Nephron progenitor cell (in vitro differentiated cells): ENCODE measurements around the gene PAPOLA.
"Not testable (repeated sequence)": the region's sequence is repeated elsewhere in the genome, so short reads cannot be mapped to it uniquely, and the experiment has no call there.

Experiments used
- DNase-seq: peaks from one replicate; pipeline ENCODE4 v3.0.0; 2021
- H3K27ac Mint-ChIP-seq: 2 replicates; pipeline ENCODE4 v1.8.0; 2021; ENCODE audit warnings: mild to moderate bottlenecking, moderate library complexity, mixed read lengths
- H3K27me3 Mint-ChIP-seq: 2 replicates; pipeline ENCODE4 v1.8.0; 2021; ENCODE audit warnings: mild to moderate bottlenecking, low read depth, mixed read lengths; ENCODE audit not compliant: poor library complexity
- H3K36me3 Mint-ChIP-seq: 2 replicates; pipeline ENCODE4 v1.8.0; 2021; ENCODE audit warnings: low read depth, mixed read lengths
- H3K4me1 Mint-ChIP-seq: 2 replicates; pipeline ENCODE4 v1.8.0; 2021; ENCODE audit warnings: mixed read lengths
- H3K4me3 Mint-ChIP-seq: 2 replicates; pipeline ENCODE4 v1.8.0; 2021; ENCODE audit warnings: mild to moderate bottlenecking, moderate library complexity, mixed read lengths
- H3K9me3 Mint-ChIP-seq: 2 replicates; pipeline ENCODE4 v1.8.0; 2021; ENCODE audit warnings: mild to moderate bottlenecking, moderate library complexity, mixed read lengths
- TF ChIP-seq, protein P1 (sequence below): fragments of 200-600 bp; sonication (generic); IDR thresholded peaks from 2 replicates; pipeline ENCODE4 v1.5.0; 2021; ENCODE audit warnings: antibody characterized with exemption

Gene PAPOLA

DNA sequence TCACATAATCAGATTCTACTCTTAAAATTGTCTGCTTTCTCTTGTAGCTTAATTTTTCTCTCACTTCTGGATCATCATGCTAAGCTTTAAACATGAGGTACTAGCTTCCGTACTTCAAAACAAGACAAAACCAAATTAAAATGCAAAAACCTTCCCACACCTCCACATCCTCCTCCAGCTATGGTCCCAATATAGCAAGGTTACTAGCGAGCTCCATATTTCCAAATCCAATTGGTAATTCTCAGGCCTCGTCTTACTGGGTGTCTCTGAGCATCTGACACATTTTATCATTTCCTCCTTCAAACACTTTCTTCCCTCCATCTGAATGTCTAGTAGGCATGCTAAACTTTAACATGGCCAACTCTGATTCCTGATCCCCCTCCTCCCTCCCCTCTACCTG lies 7.9 kb upstream of the PAPOLA start:
- no peak for DNase-seq
- no peak overlapping the region for H3K27ac Mint-ChIP-seq
- no peaks in the 10 kb centered on the region for H3K9me3 Mint-ChIP-seq
- H3K4me3 Mint-ChIP-seq, result no peak overlapping the region
- peaks cover 19% of the 10 kb centered on the region for H3K27me3 Mint-ChIP-seq
- no peaks in the 10 kb centered on the region for H3K36me3 Mint-ChIP-seq
- H3K4me1 Mint-ChIP-seq, result no peaks in the 10 kb centered on the region
- TF ChIP-seq, protein P1, sequence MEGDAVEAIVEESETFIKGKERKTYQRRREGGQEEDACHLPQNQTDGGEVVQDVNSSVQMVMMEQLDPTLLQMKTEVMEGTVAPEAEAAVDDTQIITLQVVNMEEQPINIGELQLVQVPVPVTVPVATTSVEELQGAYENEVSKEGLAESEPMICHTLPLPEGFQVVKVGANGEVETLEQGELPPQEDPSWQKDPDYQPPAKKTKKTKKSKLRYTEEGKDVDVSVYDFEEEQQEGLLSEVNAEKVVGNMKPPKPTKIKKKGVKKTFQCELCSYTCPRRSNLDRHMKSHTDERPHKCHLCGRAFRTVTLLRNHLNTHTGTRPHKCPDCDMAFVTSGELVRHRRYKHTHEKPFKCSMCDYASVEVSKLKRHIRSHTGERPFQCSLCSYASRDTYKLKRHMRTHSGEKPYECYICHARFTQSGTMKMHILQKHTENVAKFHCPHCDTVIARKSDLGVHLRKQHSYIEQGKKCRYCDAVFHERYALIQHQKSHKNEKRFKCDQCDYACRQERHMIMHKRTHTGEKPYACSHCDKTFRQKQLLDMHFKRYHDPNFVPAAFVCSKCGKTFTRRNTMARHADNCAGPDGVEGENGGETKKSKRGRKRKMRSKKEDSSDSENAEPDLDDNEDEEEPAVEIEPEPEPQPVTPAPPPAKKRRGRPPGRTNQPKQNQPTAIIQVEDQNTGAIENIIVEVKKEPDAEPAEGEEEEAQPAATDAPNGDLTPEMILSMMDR, result no peak

DNA sequence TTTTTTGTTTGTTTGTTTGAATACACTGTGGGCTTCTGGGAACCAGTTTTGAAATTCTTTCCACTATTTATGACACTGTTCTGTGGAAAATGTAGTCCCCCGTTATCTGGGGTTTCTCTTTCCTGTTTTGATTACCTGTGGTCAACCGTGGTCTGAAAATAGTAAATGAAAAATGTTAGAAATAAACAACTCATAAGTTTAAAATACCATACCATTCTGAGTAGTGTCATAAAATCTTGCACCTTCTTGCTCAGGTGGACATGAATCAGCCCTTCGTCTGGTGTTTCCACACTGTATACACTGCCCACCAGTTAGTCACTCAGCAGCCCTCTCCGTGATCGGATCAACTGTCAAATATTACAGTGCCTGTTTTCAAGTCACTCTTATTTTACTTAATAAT lies 5.1 kb upstream of the PAPOLA start:
- peaks cover 8% of the 10 kb centered on the region for H3K4me1 Mint-ChIP-seq
- no peak overlapping the region for H3K27ac Mint-ChIP-seq
- H3K9me3 Mint-ChIP-seq, result no peaks in the 10 kb centered on the region
- peaks cover 15% of the 10 kb centered on the region for H3K27me3 Mint-ChIP-seq
- DNase-seq, result no peak
- TF ChIP-seq, protein P1, result no peak
- H3K4me3 Mint-ChIP-seq, result no peak overlapping the region
- H3K36me3 Mint-ChIP-seq, result no peaks in the 10 kb centered on the region

DNA sequence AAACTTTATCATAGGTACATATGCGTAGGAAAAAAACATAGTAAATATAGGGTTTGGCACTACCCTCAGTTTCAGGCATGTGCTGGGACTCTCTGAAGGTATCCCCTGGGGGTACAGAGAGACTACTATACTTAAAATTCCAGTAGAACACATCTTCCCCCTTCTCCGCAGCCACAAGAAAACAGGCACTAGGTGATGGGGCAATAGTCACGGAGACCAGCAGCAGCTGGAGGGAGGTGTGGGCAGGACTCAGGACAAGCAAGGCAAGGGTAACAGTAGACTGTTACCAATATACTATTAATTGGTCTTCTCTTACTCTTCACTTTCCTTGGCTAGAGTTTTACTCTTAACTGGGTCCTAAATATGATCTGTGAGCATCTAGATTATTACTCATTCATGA lies 4.6 kb upstream of the PAPOLA start:
- Mint-ChIP-seq H3K4me3 (no peak overlapping the region), H3K9me3 (no peaks in the 10 kb centered on the region), H3K4me1 (peaks cover 8% of the 10 kb centered on the region), H3K27me3 (peaks cover 15% of the 10 kb centered on the region), H3K27ac (no peak overlapping the region), H3K36me3 (no peaks in the 10 kb centered on the region)
- TF ChIP-seq, protein P1, result no peak
- DNase-seq, result no peak

DNA sequence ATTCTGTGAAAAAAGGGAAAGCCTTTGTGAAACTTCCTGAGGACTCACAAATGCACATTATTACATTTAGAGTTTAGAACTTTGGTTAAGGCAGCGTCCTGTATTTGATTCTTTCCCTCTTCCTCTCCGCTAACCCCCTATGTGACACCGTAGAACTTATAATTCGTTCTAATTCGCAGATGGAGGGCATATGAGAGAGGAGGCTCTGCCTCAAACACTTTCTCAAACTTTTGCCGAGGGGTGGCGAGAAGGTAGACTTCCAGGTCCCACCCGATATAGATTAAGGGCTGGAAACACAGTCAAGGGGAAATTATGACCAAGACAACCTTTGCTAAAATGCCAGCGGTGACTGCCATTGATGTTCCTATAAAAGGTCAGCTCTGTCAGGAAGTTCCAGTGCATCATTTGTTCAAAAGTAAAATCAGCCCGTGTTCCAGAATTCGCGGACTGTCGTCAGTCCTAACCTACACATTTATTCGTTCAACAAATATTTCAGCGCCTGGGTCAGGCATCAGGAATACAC lies 904 bp upstream of the PAPOLA start:
- H3K36me3 Mint-ChIP-seq, result peaks cover 25% of the 10 kb centered on the region
- peaks cover 30% of the 10 kb centered on the region for H3K4me1 Mint-ChIP-seq
- TF ChIP-seq, protein P1, result no peak
- H3K4me3 Mint-ChIP-seq, result peak overlapping the region; percentile 97
- H3K27me3 Mint-ChIP-seq, result peaks cover 9% of the 10 kb centered on the region
- H3K27ac Mint-ChIP-seq, result peak overlapping the region; percentile 82
- peaks cover 18% of the 10 kb centered on the region for H3K9me3 Mint-ChIP-seq
- DNase-seq, result no peak

DNA sequence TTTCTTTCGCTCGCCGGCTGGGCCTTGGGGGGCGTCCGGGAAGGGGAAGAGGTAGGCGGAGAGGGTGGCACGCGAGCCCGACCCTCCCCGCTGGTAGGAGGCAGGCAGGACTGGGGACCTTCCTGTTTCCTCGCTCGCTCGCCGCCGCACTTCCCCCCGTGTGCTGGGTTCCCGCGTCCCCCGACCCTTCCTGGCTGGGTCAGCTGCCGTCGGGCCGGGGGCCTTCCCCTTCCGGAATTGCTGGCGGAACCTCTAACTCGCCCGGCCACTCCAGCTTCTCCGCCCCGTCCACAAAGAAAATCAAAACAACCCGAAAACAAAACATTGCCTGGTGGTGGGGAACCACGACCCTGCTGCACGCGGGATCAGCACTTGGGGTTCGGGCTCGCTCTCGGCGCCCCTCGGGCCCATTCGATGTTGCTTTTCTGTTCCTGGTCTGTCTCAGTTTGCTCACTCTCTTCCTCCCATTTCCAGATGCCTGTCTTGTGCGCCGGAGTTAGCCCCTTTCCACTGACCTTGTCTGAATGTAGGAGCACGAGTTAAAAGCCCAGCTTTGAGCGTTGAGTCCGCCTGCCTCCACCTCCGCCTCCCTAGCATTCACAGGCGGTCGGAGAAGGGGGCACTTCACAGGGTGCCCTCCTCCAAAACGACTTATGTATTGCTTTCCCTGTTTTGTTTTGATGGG lies 581 bp downstream of the PAPOLA start:
- peaks cover 33% of the 10 kb centered on the region for H3K36me3 Mint-ChIP-seq
- H3K4me1 Mint-ChIP-seq, result peaks cover 30% of the 10 kb centered on the region
- TF ChIP-seq, protein P1, result no peak
- peaks cover 24% of the 10 kb centered on the region for H3K9me3 Mint-ChIP-seq
- H3K4me3 Mint-ChIP-seq, result peak overlapping the region; percentile 97
- peaks cover 5% of the 10 kb centered on the region for H3K27me3 Mint-ChIP-seq
- DNase-seq, result peak; percentile 57
- H3K27ac Mint-ChIP-seq, result peak overlapping the region; percentile 99

DNA sequence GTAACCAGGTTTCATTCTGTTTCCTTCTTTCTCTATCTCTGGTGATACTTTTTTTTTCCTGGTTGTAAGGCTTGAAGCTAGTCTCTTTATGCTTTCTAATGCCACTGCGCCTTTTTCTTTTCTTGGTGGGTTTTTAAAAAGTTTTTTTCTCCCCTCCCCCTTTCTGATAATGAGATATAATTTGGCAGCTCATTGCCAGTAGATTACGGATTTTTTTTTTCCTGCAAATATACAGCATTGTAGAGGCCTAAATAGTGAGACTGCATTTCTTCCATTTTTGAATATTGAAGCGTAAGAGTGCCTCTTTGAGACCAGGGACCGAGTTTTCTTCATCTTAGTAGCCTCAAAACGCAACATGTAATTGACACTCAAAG lies 1.1 kb downstream of the PAPOLA start:
- Mint-ChIP-seq H3K27me3 (peaks cover 2% of the 10 kb centered on the region), H3K4me3 (peak overlapping the region; percentile 97), H3K4me1 (peaks cover 30% of the 10 kb centered on the region), H3K9me3 (peaks cover 30% of the 10 kb centered on the region), H3K27ac (peak overlapping the region; percentile 99), H3K36me3 (peaks cover 39% of the 10 kb centered on the region)
- DNase-seq, result no peak
- TF ChIP-seq, protein P1, result no peak

DNA sequence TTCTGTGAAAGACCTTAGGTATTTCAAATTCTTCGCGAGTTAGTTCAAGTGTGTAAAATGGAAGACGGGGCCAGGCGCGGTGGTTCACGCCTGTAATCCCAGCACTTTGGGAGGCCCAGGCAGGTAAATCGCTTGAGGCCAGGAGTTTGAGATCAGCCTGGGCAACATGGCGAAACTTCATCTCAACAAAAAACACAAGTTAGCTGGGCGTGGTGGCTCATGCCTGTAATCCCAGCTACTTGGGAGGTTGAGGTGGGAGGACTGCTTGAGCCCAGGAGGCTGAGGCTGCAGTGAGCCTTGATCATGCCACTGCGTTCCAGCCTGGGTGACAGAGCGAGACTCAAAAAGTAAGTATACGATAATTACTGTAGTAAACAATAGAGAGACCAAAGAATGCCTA lies 2.2 kb downstream of the PAPOLA start:
- not testable (repeated sequence) for DNase-seq, H3K27ac Mint-ChIP-seq, H3K27me3 Mint-ChIP-seq
- Mint-ChIP-seq H3K4me3 (peak overlapping the region; percentile 97), H3K36me3 (peaks cover 49% of the 10 kb centered on the region), H3K4me1 (peaks cover 30% of the 10 kb centered on the region), H3K9me3 (peaks cover 39% of the 10 kb centered on the region)
